Fibroblast of pulmonary artery (primary cell): ENCODE data around the gene BHLHE41.

Experiments
- DNase-seq: peaks from one replicate; pipeline ENCODE4 v3.0.0-alpha.2; 2010; ENCODE audit warnings: low read depth
- H3K4me3 ChIP-seq: replicated peaks from 2 replicates; pipeline ENCODE4 v1.5.1; 2011; ENCODE audit warnings: low read depth, mild to moderate bottlenecking, control low read depth, low read length, moderate library complexity
- CTCF ChIP-seq: IDR thresholded peaks from 2 replicates; pipeline ENCODE4 v1.5.1; 2011; ENCODE audit warnings: mild to moderate bottlenecking, control low read depth, low read length, inconsistent platforms; ENCODE audit errors: missing control alignments

Gene BHLHE41

GRCh38 chr12:26124446-26125399 is at the start of gene BHLHE41:
Gene BHLHE41, minus strand, starts transcription at chr12:26125037. Its CDS starts 258 bp downstream, at chr12:26124779.
- H3K4me3 ChIP-seq: peak within 1 kb of the TSS; percentile 71
- peak; percentile 60 for DNase-seq

GRCh38 chr12:26172946-26173552 is 48.2 kb upstream of the BHLHE41 start:
- no peak overlapping the region for H3K4me3 ChIP-seq
- DNase-seq: no peak
- no peak for TF ChIP-seq CTCF

More at GRCh38 chr12:26124446-26125399, at the start of gene BHLHE41:
- no peak for TF ChIP-seq CTCF

GRCh38 chr12:26172539-26172938 is 47.7 kb upstream of the BHLHE41 start:
- no peak for TF ChIP-seq CTCF

GRCh38 chr12:26172013-26172412 is 47.2 kb upstream of the BHLHE41 start:
- DNase-seq: no peak
- no peak for TF ChIP-seq CTCF
- H3K4me3 ChIP-seq: no peak overlapping the region

More at GRCh38 chr12:26172539-26172938, 47.7 kb upstream of the BHLHE41 start:
- no peak for DNase-seq
- no peak overlapping the region for H3K4me3 ChIP-seq

- H3K4me3 ChIP-seq: no peak overlapping the region
- no peak for DNase-seq
- TF ChIP-seq CTCF: no peak
These were observed 39.3 kb upstream of the BHLHE41 start for GRCh38 chr12:26164118-26164517.

GRCh38 chr12:26162905-26163304 is 38.1 kb upstream of the BHLHE41 start:
- H3K4me3 ChIP-seq: no peak overlapping the region
- DNase-seq: no peak
- no peak for TF ChIP-seq CTCF
